NCI-H1694 treated with DMSO at 0.1 percent for 48 hours (cell line): ENCODE results near the gene FER.
"Not testable (repeated sequence)": the region's sequence is repeated elsewhere in the genome, so short reads cannot be mapped to it uniquely, and the experiment has no call there.

ENCODE experiments used
- DNase-seq: peaks from one replicate; lab custom pipeline; 2025; lab: John Stamatoyannopoulos, UW

Gene FER

DNA sequence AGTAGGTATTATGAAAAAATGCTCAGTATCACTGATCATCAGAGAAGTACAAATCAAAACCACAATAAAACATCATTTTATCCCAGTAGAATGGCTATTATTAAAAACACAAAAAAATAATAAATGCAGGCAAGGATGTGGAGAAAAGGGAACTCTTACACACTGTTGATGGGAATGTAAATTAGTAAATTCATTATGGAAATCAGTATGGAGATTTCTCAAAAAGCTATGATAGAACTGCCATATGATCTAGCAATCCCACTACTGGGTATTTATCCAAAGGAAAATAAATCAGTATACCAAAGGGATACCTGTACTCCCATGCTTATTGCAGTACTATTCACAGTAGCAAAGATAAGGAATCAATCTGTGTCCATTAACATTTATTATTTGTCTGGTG, 209.6 kb downstream of the FER start:
- DNase-seq, result no peak

DNA sequence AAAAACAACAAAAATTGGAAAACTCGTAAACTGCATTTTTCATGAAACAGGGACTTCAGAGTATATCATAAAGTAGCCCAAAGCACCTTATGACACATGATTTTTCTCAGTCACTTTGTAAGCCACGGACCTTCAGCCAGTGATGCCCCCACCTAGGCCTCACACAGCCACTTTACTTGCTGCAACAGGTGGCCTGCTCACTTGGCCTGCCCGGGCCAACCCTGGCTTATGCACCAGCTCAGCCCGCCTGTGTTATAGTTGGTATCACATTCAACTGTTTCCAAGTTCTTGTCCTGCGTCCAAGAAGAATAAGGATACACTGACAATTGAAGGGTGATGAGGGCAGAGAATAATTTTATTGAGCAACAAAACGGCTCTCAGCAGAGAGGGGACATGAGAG, 219.2 kb downstream of the FER start:
- no peak for DNase-seq

DNA sequence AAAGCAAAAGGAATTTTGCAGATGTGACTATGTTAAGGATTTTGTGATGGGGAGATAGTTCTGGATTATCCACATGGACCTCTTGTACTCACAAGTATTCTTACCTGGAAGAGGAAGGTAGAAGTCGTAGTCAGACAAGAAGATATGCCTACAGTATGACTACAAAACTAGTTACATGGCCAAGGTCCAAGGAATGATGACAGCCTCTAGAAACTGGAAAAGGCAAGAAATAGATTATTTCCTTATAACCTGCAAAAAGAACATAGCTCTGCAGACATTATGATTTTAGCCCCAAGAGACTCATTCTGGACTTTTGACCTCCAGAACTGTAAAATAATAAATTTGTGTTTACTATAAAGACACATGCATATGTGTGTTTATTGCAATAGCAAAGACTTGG, 226.9 kb downstream of the FER start:
- DNase-seq, result no peak

DNA sequence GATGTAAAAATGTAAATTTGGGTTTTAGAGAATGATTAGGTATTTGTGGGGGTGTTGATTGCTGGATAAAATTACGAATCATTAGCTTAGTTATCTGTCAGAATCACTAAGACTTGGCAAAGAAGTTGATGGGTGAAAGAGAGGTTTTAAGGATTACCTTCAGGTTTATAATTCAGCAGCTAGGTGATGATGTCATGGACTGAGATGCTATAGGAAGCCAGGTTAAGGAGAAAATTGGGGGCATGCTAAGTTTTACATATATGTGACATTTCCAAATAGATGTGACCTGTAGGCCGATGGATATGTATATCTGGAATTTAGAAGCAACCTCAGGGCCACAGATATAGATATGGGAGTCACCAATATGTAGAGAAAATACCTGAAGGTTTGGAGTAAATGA, 228.0 kb downstream of the FER start:
- DNase-seq, result no peak

DNA sequence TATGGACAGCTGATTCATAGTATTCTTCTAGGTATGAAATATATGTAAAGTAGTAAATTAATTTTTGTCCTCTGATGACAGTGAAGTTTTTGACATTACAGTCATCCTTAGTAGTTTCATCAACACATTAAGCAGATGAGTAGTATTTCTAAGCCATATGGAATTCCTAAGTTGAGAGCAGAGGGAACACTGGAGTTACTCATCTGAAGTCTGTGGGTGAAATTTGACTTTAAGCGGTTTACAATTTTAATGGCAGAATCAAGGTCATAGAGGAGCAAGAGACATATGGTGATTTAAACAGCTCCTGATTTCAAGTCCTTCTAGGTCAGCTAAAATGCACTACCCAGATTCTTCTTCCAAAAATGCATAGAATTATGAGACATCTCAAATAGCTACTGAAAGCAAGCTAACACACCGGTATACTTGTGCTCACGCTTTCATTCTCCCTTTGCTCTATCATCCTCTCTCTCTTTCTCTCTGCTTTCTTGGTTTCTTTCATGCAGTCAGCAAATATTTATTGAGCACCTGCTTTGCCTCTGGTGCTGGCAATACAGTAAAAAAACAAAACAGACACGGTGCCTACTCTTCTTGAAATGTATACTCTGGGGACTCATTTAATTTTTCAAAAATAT, 235.9 kb downstream of the FER start:
- DNase-seq, result no peak

DNA sequence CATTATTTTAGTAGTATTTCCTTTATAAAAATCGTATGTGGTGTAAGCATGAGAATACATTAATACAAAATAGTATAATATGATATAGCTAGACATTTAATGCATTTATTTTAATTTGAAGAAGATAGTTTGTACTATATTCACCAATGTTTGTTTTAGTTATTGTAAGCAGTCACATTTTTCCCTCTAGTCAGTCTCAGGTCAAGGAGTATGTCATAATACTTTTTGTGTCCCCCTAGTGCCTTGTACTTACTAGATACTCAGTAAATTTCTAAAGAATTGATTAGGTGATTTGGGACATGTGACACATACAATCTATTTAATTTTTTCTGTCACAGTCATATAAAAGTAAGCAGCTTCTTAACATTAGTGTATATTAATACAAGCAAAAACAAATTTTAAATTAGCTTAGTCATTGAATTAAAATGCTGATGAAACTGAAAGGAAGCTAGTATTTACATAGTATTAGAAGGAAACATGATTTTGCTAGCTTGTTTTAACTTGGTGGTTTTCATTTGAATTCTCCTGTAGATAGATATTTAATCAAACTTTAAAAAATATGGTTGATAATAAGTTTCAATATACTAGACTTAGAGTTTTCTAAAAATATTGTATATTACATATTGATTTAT, 242.2 kb downstream of the FER start:
- DNase-seq, result no peak

DNA sequence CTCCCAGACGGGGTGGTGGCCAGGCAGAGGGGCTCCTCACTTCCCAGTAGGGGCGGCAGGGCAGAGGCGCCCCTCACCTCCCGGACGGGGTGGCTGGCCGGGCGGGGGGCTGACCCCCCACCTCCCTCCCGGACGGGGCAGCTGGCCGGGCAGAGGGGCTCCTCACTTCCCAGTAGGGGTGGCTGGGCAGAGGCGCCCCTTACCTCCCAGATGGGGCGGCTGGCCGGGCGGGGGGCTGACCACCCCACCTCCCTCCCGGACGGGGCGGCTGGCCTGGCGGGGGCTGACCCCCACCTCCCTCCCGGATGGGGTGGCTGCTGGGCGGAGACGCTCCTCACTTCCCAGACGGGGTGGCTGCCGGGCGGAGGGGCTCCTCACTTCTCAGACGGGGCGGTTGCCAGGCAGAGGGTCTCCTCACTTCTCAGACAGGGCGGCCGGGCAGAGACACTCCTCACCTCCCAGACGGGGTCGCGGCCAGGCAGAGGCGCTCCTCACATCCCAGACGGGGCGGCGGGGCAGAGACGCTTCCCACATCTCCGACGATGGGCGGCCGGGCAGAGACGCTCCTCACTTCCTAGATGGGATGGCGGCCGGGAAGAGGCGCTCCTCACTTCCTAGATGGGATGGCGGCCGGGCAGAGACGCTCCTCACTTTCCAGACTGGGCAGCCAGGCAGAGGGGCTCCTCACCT, 244.8 kb downstream of the FER start:
- DNase-seq, result not testable (repeated sequence)

DNA sequence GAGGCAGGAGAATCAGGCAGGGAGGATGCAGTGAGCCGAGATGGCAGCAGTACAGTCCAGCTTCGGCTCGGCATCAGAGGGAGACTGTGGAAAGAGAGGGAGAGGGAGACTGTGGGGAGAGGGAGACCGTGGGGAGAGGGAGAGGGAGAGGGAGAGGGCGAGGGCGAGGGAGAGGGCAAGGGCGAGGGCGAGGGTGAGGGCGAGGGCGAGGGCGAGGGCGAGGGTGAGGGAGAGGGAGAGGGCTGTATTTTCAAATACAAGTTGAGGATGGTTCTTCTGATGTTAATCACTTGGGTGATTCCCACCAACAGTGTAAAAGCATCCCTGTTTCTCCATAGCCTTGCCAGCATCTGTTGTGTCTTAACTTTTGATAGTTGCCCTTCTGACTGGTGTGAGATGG, 245.7 kb downstream of the FER start:
- DNase-seq, result not testable (repeated sequence)

DNA sequence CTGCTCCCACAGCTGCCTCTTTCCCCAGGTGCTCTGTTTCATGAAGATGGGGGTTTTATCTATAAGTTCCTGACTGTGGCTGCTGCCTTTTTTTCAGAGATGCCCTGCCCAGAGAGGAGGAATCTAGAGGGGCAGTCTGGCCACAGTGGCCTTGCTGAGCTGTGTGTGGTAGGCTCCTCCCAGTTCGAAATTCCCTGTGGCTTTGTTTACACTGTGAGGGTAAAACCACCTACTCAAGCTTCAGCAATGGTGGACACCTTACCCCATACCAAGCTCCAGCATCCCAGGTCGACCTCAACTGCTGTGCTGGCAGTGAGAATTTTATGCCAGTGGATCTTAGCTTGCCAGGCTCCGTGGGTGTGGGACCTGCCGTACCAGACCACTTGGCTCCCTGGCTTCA, 250.0 kb downstream of the FER start:
- no peak for DNase-seq

DNA sequence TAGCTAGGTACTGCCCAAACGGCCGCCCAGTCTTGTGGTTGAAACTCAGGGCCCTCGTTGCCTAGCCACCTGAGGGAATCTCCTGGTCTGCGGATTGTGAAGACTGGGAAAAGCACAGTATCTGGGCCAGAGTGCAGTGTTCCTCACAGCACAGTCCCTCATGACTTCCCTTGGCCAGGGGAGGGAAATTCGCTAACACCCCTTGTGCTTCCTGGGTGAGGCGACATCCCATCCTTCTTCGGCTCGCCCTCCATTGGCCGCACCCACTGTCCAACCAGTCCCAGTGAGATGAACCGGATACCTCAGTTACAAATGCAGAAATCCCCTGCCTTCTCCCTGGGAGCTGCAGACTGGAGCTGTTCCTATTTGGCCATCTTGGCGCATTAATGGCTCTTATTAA, 250.5 kb downstream of the FER start:
- DNase-seq, result no peak

DNA sequence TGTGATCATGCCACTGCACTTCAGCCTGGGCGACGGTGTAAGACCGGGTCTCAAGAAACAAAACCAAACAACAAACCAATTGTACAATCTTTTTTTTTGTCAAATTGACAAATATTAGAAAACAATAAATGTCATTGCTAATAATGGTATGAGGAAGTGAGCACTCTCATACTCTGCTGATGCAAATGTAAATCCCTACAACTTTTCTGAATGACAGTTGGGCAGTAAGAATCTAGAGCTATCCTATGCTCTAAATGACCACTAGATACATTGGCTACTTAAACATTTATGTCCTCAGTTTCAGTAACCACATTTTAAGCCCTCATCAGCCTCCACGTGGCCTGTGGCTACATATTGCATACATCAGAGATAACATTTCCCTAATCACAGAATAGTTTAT, 256.2 kb downstream of the FER start:
- no peak for DNase-seq

DNA sequence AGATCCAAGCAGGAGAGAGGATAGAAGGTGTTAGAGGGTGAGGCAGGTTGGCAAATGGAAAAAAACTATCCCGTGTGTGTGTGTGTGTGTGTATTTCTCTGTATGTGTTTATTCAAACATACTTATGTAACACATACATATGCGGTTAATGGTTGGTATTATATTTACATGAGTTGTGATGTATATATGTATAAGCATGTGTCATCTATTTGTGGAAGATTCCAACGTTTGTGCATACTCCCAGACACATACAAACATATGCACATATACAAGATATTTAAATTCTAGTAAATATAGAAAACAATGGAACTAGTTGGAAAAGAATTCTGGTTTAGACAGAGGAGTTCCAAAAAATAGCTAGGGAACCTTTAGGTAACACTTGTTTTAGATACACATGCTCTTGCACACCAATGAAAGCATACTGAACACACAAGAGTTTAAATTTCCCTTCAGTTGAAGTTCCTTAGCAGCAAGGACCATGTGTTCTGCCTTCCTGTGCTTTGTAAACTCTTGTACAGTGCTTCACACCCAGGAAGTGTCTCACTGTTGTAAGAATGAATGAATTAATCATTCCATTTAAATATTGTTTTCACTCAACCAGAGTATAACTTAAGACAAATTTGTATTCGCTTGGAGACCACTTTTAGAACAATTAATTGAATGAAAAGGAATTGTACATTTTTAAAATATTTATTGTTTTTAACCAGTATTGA, 257.8 kb downstream of the FER start:
- no peak for DNase-seq

DNA sequence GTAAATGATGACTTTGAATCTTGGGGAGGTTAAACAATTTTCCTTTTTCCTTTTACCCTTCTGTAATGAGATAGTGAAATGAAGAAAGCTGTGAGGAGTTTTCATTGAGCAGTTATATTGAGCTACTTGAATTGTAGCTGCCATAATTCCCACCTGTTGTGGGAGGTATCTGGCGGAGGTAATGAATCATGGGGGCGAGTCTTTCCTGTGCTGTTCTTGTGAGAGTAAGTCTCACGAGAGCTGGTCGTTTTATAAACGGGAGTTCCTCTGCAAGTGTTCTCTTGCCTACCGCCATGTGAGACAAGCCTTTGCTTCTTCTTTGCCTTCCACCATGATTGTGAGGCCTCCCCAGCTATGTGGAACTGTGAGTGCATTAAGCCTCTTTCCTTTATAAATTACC, 258.4 kb downstream of the FER start:
- DNase-seq, result no peak

DNA sequence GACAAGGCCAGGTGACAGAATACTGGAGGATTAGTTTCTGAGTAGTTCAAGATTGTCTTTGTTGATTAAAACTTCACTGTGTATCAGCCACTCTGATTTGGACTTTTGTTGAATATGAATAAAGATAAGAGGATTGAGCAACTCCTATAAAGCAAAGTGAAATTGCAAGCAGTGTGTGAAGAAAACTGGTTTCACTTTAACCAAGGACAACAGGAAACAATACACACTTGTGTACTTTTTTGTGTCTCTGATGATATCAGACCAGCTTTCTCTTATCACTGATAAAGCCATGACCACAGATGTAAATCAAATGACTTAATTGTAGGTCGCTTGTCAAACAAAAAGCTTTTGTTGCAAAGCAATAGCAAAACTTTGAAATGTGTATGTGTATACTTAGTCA, 268.6 kb downstream of the FER start:
- DNase-seq, result no peak

DNA sequence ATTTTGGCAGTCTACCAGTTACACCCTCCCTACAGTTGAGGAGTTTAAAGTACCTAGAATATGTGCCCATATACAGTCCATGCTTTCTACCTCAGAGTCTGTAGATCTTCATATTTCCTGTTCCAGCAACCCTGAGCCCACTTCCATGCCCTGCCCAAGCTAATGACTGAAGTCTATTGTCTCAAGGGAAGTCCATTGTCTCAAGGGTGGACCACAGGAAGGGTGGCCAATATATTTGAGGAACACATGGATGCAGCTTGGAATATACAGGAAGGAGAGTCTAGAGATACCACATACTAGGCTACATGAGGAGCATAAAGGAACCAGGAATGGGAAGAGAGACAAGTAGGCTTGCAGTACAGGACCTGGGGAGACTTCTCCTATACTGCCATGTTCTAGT, 274.4 kb downstream of the FER start:
- no peak for DNase-seq

DNA sequence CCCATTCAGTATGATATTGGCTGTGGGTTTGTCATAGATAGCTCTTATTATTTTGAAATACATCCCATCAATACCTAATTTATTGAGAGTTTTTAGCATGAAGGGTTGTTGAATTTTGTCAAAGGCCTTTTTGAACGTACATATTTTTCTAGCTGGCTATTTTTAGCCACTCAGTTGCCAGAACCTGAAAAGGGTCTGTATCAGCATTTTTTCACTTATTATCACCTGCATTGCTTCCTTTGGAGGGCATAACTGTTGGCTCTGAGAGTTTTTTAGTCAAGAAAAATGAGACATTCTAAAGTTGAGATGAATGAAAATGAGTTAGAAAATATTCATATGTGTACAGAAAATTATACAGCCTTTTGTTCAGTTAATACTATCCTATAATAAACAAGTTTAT, 278.0 kb downstream of the FER start:
- not testable (repeated sequence) for DNase-seq

DNA sequence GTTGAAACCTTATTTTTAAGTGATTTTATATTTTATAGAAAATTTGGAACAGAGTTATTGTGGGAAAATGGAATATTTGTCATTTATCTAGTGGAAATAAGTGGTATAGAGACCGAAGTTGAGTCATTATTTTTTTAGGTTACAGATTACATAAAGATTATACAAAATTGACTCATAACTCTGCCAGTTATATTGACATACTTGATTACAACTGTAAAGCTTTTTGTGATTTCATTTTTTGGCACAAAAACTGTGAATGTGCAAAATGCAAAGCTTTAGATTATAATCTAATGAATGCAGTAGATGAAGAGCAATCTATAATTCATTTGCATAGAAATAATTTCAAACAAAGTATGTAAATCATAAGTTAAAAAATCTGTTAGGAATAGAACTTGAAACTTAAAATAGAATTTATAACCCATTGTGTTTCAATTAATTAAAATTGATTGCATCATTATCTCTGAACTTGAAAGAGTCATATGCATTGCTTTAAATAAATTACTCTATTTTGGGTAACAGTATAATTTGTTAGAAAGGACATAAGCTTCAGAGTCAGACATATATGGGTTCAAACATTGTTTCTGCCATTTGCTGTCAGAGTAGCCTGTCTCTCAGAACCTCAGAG, 280.4 kb downstream of the FER start:
- no peak for DNase-seq

DNA sequence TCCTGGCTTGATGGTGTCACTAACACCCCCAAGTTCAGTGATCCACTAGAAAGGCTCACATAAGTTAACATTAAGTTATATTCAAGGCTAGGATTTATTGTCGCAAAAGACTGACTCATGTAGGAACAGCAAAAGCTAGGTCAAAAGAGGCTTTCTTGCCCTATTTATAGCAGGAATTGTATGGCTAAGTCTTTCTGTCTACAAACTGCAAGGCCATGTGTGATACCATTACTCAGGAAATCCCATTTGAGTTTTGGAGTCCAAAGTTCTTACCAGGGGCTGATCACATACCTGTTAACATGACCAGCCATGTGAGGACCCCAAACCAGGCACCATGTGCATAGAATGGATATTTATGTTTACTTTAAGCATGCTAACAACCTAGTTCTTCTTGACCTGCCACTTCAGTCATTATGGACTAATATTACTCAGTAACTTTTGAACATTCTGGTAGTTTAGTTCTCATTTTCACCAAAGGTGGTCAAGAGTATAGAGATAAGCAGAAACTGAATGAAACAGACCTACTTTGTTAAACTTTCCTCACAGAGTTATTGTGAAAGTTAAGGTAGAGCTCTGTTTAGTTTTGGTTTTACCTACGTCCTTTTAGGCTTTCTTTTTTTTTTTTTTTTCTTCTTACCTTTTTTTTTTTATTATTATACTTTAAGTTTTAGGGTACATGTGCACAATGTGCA, 281.1 kb downstream of the FER start:
- no peak for DNase-seq

DNA sequence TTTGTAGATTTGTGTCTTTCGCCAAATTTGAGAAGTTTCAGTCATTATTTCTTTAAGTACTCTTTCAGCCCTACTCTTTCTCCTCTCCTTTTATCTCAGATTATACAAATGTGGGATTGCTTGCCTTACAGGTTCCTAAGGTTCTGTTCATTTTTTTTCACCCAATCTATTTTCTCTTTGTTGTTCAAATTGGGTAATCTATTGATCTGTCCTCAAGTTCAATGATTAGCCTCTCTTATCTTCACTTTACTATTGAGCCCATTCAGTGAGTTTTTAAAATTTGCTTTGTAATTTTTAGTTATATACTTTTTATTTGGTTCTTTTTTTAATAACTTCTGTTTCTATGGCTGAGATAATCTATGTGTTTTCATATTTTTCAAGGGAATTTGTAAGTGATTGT, 282.1 kb downstream of the FER start:
- no peak for DNase-seq

DNA sequence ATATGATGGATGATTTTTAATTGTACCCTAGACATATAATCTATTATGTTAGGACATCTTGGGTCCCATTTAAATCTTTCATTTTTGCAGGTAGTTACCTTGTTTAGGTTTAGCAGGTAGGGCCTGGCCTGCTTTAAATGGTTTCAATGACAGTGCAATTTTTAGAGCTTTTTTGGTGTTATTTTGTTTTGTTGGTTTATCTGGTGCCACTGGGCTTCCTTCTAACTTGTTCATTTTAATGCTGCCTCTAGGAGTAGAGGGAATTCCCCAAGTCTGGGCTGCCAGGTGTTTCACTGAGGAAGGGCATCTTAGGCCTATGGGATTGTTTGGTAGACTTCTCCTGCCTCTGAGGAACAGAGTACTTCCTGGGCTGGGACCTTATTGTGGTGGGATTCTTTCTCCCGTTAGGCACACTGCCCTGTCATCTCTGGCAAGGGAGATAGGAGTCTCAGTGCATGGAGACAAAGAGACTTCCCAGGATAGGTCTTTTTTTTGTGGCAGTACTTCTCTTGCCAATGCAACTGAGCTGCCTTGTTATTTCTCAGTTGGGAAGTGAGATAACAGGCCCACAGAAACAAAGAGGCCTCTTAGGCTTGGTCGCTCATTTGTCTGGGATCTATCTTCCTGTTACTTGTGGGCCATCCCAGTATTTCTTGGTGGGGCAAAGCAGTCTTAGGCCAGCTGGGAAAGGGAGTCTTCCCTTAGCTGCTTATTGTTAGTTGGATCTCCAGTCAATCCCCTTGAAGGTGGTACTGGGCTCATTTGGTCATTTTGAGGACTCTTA, 282.9 kb downstream of the FER start:
- DNase-seq, result no peak

DNA sequence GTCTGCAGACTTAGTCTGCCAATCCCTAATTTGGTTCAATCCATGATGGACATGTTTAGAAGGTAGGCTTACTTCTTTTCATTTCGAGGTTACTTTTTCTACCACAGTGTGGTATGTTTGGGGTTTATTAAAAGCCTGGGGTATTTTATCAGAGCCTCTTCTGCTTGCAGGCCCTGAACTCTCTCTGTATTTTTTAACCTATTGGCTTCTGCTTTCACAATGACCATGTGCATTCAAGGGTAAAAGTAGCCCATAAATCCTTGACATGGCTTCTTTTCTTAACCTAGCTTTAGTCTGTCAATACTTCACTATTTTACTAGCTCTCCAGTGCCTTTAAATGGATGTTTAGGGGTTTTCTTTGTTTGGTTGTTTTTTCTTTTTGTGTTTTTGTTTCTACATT, 286.6 kb downstream of the FER start:
- DNase-seq, result no peak
